HG02623 (cell line): Measurements from ENCODE around the gene GDPD3.
A peak's percentile ranks its signal among the peaks of the same experiment; 100 is the strongest.

Experiments used
- ATAC-seq: cut with Tn5 transposase; IDR thresholded peaks from one replicate; pipeline ENCODE4 v1.9.1; 2021; ENCODE audit warnings: moderate library complexity; ENCODE audit not compliant: unreplicated experiment

Gene GDPD3

DNA sequence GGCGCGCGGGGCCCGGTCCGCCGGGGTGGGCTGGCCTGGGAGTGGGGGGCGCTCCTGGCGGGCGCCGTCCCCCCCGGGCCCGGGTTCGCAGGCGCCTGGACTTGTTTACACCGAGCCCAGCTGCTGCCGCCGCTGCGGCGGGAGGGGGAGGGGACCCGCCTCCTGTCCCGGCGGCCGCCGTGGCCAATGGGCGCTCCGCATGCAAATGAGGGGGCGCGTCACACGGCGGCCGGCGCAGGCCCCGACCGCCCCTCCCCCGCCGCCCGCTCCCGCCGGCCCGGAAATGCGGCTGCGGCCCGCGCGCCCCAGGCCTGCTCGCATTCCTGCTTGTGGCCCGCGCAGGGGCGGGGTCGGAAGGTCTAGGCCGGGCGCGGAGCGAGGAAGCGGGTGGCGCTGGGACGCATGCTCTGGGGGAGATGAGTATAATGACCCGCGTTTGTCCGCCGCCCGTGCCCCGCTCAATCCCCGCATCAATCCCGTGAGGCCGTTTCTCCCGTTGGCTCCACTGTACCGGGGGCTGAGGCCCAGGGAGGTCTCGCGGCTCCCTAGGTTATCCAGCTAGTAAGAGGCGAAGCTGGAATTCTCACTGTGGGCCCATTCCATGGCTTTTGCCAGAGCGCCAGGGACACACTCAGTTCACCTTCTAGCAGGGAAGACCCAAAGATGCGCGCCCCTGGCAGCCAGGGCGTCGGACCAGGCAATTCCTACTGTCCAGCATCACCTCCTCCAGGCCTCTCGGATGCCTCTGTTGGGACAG is 17.1 kb downstream of the GDPD3 start, which contains the start of gene YPEL3:
TSS of gene YPEL3 (minus strand) at position 109 of the 757 bp plus-strand sequence. CDS start 731 bp downstream, outside the sequence.
- peak; percentile 51 for ATAC-seq

GRCh38 chr16:30095166-30096078 is 17.9 kb downstream of the GDPD3 start:
- ATAC-seq = no peak

- no peak for ATAC-seq
These were observed 18.7 kb downstream of the GDPD3 start for GRCh38 chr16:30094541-30095165.

- ATAC-seq = no peak
These were observed 20.8 kb downstream of the GDPD3 start for GRCh38 chr16:30092373-30093010.

DNA sequence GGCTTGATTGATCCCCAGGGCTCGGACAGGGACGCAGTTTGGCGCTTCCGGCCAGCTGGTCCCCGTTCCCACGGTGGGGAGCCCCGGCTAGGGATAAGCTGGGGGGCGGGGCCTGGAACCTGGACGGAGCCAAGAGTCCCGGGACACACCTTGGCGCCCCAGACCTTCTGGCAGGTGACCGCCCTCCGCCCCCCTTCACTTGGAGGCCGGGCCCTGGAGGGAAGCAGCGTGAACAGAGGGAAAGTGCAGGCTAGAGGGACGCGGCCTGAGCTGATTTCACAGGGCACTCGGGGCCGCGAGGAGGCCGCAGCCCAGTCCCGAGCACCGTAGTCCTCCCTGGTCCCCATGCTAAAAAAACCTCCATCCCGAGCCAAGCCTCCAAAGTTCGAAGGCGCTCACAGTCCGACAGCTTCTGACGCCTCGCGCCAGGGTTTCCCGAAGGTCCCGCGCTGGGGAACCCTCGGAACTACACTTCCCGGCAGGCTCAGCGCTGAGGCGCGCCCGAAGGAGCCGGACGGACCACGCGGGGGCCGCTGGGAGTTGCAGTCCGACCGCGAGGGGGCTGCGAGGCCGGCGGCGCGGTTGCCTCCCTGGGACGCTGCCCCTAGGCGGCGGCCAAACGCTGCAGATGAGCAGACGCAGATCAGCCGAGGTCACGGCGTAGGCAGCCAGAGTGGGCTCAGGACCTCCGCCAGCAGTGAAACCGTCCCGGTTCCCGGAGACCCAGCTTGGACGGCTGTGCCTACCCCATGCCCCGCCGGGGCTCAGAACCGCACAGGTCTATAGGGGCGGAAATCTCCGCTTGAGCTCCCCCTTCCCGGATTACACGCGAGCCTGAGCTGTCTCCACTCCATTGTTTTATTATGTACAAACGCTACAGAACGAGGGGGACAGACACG is 21.6 kb downstream of the GDPD3 start, which contains the start of gene TBX6:
TSS of gene TBX6 (minus strand) at position 451 of the 899 bp plus-strand sequence. CDS start 731 bp downstream, outside the sequence.
- peak; percentile 56 for ATAC-seq

GRCh38 chr16:30090610-30091331 is 22.6 kb downstream of the GDPD3 start:
- ATAC-seq = no peak

DNA sequence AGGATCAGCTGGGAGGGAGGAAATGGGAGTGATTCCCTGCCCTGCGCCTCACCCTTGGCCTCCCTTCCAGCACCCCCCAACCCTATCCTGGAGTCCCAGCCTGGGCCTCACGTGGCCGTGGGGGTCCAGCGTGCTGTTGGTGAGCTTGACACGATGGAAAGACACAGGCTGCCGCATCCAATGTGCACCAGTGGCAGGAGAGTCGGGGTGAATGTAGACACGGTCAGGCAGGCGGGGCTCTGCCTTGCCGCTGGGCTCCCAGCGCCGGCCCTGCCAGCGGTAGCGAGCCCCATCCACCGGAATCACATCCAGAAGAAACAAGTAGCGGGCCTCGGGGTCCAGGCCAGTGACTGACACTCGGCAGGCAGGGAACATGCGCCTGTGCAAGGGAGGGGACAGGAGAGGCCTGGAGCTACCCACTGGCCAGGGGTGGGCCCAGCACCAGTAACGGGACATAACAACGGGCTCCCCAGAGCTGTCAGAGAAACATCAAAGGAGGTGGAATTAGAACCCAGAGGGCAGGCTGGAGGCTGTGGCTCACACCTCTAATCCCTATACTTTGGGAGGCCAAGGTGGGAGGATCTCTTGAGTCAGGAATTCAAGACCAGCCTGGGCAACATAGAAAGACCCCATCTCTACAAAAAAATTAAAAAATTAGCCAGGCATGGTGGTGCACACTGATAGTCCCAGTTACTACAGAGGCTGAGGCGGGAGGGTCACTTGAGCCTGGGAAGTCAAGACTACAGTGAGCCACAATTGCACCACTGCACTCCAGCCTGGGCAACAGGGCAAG is 24.3 kb downstream of the GDPD3 start:
- ATAC-seq = no peak

GRCh38 chr16:30088237-30088831 is 25.0 kb downstream of the GDPD3 start:
- no peak for ATAC-seq

- no peak for ATAC-seq
These were observed 26.0 kb downstream of the GDPD3 start for GRCh38 chr16:30087181-30087898.

- no peak for ATAC-seq
These were observed 26.8 kb downstream of the GDPD3 start for GRCh38 chr16:30086291-30087140.

DNA sequence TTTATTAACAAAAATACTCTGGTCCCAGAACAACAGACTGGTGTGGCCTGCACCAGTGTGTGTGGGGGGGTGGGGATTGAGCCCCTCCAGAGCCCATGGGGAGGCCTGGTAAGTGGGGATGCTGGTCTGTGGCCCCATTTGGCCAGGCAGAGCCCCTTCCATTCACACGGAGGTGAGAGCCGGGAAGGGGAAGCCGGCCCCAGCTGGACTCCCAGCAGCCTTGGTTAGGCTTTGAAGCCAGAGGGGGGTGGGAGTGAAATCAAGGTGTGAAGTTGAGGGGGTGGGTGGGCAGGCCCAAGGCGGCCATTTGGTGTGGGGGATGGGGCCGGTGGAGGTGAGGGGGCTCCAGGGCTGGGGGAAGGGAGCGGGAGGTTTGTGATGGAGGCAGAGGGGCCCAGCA is 27.5 kb downstream of the GDPD3 start:
- no peak for ATAC-seq

GRCh38 chr16:30085247-30085646 is 28.1 kb downstream of the GDPD3 start:
- no peak for ATAC-seq

GRCh38 chr16:30084816-30085159 is 28.5 kb downstream of the GDPD3 start:
- ATAC-seq = no peak

GRCh38 chr16:30084096-30084815 is 29.1 kb downstream of the GDPD3 start:
- ATAC-seq = no peak

- no peak for ATAC-seq
These were observed 29.9 kb downstream of the GDPD3 start for GRCh38 chr16:30083216-30084055.
